Endothelial cell of umbilical vein (primary cell): ENCODE data around the gene SLC2A4. TPM values are rescaled to one million over a fixed set of nuclear protein-coding genes. Genes with fewer than 3 reads are reported as not detected.

Experiments used
- BruUV-seq: library from RNA; stranded (reverse); fragments of 400-500 nt; replicated peaks from 2 replicates; lab custom pipeline; 2021; lab: Mats Ljungman, UMichigan
- CTCF ChIA-PET: fragments of 300-600, 350-600 bp; sonication (Branson Sonifier 250); formaldehyde crosslinking; loops from one replicate; lab custom pipeline; 2021; ENCODE audit warnings: antibody characterized with exemption, inconsistent platforms; lab: Charles Lee
- POLR2A ChIA-PET: fragments of 300-600, 350-600 bp; sonication (Branson Sonifier 250); formaldehyde crosslinking; loops from one replicate; lab custom pipeline; 2021; ENCODE audit warnings: antibody characterized with exemption, inconsistent platforms; lab: Charles Lee
- DNase-seq: peaks from one replicate; pipeline ENCODE4 v3.0.0-alpha.2; 2011; ENCODE audit warnings: low read depth, low spot score
- FAIRE-seq: peaks from 2 replicates; lab custom pipeline; 2011; peaks lifted over from hg19 to GRCh38; lab: Jason Lieb, UNC
- H2AFZ ChIP-seq: 2 replicates; pipeline ENCODE4 v1.6.0; 2012; ENCODE audit warnings: low read depth, low read length, control low read depth, inconsistent platforms
- H3K27ac ChIP-seq: 2 replicates; pipeline ENCODE4 v1.5.1; 2011; ENCODE audit warnings: low read depth, mild to moderate bottlenecking, control low read depth, low read length, moderate library complexity; ENCODE audit not compliant: insufficient read depth
- H3K27me3 ChIP-seq, 2 experiments: 2 replicates each; pipeline versions ENCODE4 v1.6.0 to v1.6.1; 2011; ENCODE audit warnings: low read length in 2 of 2, mixed read lengths in 1 of 2; ENCODE audit not compliant: control insufficient read depth in 2 of 2, insufficient read depth in 2 of 2
- H3K36me3 ChIP-seq, 2 experiments: 2 replicates in 1 of 2; 3 replicates in 1 of 2; pipeline ENCODE4 v1.5.1; 2011; ENCODE audit warnings: low read length in 2 of 2, mild to moderate bottlenecking in 1 of 2, moderate library complexity in 1 of 2; ENCODE audit not compliant: control insufficient read depth in 2 of 2, insufficient read depth in 2 of 2; ENCODE audit errors: extremely low read depth in 1 of 2
- H3K4me1 ChIP-seq: 3 replicates; pipeline ENCODE4 v1.5.1; 2011; ENCODE audit warnings: mild to moderate bottlenecking, low read length; ENCODE audit not compliant: control insufficient read depth, insufficient read depth; ENCODE audit errors: extremely low read depth
- H3K4me2 ChIP-seq: 2 replicates; pipeline ENCODE4 v1.6.1; 2011; ENCODE audit warnings: low read length, control low read depth, mixed read lengths; ENCODE audit not compliant: insufficient read depth
- H3K4me3 ChIP-seq, 3 experiments: fragments of 200-600 bp in 1 of 3; sonication (generic), shearing (Covaris generic) in 1 of 3; replicated peaks in 1 of 3; 2 replicates each; pipeline ENCODE4 v1.5.1; 2011 to 2016; ENCODE audit warnings: control low read depth in 3 of 3, low read length in 3 of 3, mild to moderate bottlenecking in 2 of 3, inconsistent platforms in 1 of 3, low read depth in 1 of 3, moderate library complexity in 1 of 3; ENCODE audit not compliant: insufficient read depth in 1 of 3
- H3K79me2 ChIP-seq: 2 replicates; pipeline ENCODE4 v1.6.0; 2012; ENCODE audit warnings: low read length, inconsistent platforms; ENCODE audit not compliant: control insufficient read depth, insufficient read depth
- H3K9ac ChIP-seq: replicated peaks from 2 replicates; pipeline ENCODE3; 2011; ENCODE audit warnings: low read length, control low read depth; ENCODE audit not compliant: insufficient read depth; ENCODE audit errors: extremely low read depth
- H3K9me1 ChIP-seq: replicated peaks from 3 replicates; pipeline ENCODE4 v1.6.0; 2011; ENCODE audit warnings: mild to moderate bottlenecking, low read length; ENCODE audit not compliant: control insufficient read depth, insufficient read depth; ENCODE audit errors: extremely low read depth
- H3K9me3 ChIP-seq: replicated peaks from 2 replicates; pipeline ENCODE4 v1.5.1; 2012; ENCODE audit warnings: low read length, inconsistent platforms; ENCODE audit not compliant: control insufficient read depth, insufficient read depth
- H4K20me1 ChIP-seq: replicated peaks from 2 replicates; pipeline ENCODE3; 2011; ENCODE audit warnings: mild to moderate bottlenecking, low read length; ENCODE audit not compliant: control insufficient read depth, insufficient read depth; ENCODE audit errors: extremely low read depth
- EZH2 ChIP-seq: IDR thresholded peaks from 2 replicates; pipeline ENCODE4 v1.6.1; 2012; ENCODE audit warnings: borderline replicate concordance, low read depth, mild to moderate bottlenecking, moderate library complexity, low read length, inconsistent platforms; ENCODE audit not compliant: severe bottlenecking
- FOS ChIP-seq: IDR thresholded peaks from 2 replicates; pipeline ENCODE4 v1.6.1; 2011; ENCODE audit warnings: mild to moderate bottlenecking, low read length, moderate library complexity, borderline replicate concordance; ENCODE audit not compliant: insufficient read depth
- GATA2 ChIP-seq: IDR thresholded peaks from 2 replicates; pipeline ENCODE4 v1.7.0; 2011; ENCODE audit warnings: low read depth, mild to moderate bottlenecking, moderate library complexity, mixed read lengths, low read length; ENCODE audit not compliant: insufficient read length, insufficient read depth
- JUN ChIP-seq: IDR thresholded peaks from 2 replicates; pipeline ENCODE4 v1.6.1; 2011; ENCODE audit warnings: borderline replicate concordance, low read depth; ENCODE audit not compliant: insufficient read length, insufficient read depth
- MAX ChIP-seq: IDR thresholded peaks from 2 replicates; pipeline ENCODE4 v1.6.1; 2011; ENCODE audit not compliant: insufficient read depth, insufficient read length
- MYC ChIP-seq: IDR thresholded peaks from one replicate; pipeline ENCODE4 v1.6.1; 2011; ENCODE audit warnings: mild to moderate bottlenecking, low read depth, low read length
- POLR2A ChIP-seq: IDR thresholded peaks from 2 replicates; pipeline ENCODE4 v1.6.1; 2012; ENCODE audit warnings: low read depth, mild to moderate bottlenecking, control low read depth, low read length
- POLR2AphosphoS5 ChIP-seq: IDR thresholded peaks from 2 replicates; pipeline ENCODE4 v1.6.1; 2012; ENCODE audit warnings: low read depth, mild to moderate bottlenecking, control low read depth, low read length, moderate library complexity; ENCODE audit not compliant: insufficient read depth
- dilution Hi-C: fragments of 300-500 bp; cut with MboI; formaldehyde crosslinking; loops from one replicate; pipeline ENCODE4 v1.15.0; 2019; ENCODE audit warnings: low sequenced_read_pairs; ENCODE audit not compliant: extremely low pct_ligation_motif_present
- intact Hi-C: fragments of 100-400 bp; cut with micrococcal nuclease; formaldehyde crosslinking; loops from one replicate; pipeline ENCODE4 v1.10.0; 2022
- polyA plus RNA-seq, 4 experiments: library from polyadenylated mRNA; depleted of rRNA in 3 of 4; stranded (reverse) in 3 of 4; unstranded in 1 of 4; fragments of >200 nt; gene quantifications; 2 replicates each; pipeline versions ENCODE4 v1.2.1 to v1.2.3, GENCODE V29; 2011 to 2012; ENCODE audit warnings: missing spikeins in 1 of 4
- total RNA-seq: library from RNA; stranded (reverse); gene quantifications from 2 replicates; pipeline ENCODE4 v1.2.3, GENCODE V29; 2021
- TF ChIP-seq, protein P1 (sequence below), 2 donors: IDR thresholded peaks; 1 replicate in 1 of 2; 2 replicates in 1 of 2; pipeline ENCODE4 v1.5.1; 2011; ENCODE audit warnings: low read length in 2 of 2, mild to moderate bottlenecking in 2 of 2, moderate library complexity in 2 of 2, control low read depth in 1 of 2, inconsistent platforms in 1 of 2, low read depth in 1 of 2; ENCODE audit not compliant: insufficient read depth in 1 of 2; ENCODE audit errors: extremely low read depth in 1 of 2

The SLC2A4 gene
- total and polyA plus RNA-seq, 2 donors (not counting 3 experiments of a cell fraction or from before 2014, with no cell fraction given), result 0.12 TPM; not detected in 1

DNA sequence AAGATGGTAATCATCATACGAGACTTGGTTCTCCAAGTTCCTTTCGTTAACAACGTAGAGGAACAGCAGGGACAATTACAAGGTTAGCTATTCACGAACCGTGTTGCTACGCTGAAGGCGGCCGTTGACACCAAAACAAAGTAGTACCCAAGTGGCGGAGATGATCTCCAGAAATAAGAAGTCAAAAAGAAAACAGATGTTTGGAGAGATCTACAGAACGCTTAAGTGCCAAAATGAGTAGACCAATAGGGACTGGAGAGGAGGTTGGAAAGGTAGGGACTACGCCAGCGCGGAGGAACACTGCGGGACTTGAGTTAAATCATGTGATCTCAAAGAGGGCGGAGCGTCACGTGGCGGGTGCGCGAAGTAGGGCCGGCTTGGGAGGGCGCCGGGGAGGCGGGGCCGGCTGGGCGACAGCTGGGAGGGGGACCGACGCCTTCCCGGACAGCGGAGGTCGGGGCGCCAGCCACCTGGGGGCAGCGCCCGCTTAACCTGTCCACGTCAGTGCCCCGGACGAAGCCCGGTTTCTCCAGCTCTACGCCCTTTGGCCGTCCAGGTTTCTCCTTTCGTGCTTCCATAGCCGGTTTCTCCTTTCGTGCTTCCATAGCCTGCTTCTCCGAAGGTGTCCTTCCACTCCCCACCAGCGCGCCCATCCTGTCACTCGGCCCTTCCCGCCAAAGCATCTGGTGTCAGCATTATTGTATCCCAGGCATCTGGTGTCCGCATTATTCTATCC is 38.6 kb upstream of the SLC2A4 start:
- H3K9me3 ChIP-seq, result no peaks in the 10 kb centered on the region
- peaks cover 6 to 21% of the 10 kb centered on the region in 2 experiments for H3K36me3 ChIP-seq
- H3K27ac ChIP-seq, result peak overlapping the region; percentile 95
- CTCF ChIA-PET, result interaction anchor here (1.0 to 3.4 kb wide), 4 partner anchors 9 to 197 kb away, joined by 3 to 24 read pairs (median 12); partner anchors contain the start of genes ACADVL, CTDNEP1, DLG4 and ELP5
- DNase-seq (peak; percentile 96), FAIRE-seq (peak; percentile 76)
- H2AFZ ChIP-seq, result peak overlapping the region; percentile 96
- peak overlapping the region; percentile 92 for H3K9ac ChIP-seq
- TF ChIP-seq POLR2AphosphoS5 (peak; percentile 93), POLR2A (peak; percentile 89), MYC (peak; percentile 71), EZH2 (no peak), FOS (no peak), GATA2 (no peak), MAX (peak; percentile 94), JUN (no peak)
- TF ChIP-seq, protein P1, sequence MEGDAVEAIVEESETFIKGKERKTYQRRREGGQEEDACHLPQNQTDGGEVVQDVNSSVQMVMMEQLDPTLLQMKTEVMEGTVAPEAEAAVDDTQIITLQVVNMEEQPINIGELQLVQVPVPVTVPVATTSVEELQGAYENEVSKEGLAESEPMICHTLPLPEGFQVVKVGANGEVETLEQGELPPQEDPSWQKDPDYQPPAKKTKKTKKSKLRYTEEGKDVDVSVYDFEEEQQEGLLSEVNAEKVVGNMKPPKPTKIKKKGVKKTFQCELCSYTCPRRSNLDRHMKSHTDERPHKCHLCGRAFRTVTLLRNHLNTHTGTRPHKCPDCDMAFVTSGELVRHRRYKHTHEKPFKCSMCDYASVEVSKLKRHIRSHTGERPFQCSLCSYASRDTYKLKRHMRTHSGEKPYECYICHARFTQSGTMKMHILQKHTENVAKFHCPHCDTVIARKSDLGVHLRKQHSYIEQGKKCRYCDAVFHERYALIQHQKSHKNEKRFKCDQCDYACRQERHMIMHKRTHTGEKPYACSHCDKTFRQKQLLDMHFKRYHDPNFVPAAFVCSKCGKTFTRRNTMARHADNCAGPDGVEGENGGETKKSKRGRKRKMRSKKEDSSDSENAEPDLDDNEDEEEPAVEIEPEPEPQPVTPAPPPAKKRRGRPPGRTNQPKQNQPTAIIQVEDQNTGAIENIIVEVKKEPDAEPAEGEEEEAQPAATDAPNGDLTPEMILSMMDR (IDR thresholded peaks at IDR 0.05; ENCODE audit: extremely low read depth in 1 of 2, insufficient read depth in 1 of 2, low read depth in 1 of 2, low read length in 2 of 2), result no peak
- H3K27me3 ChIP-seq, result no peaks in the 10 kb centered on the region
- POLR2A ChIA-PET, result no interaction called here
- H4K20me1 ChIP-seq, result no peaks in the 10 kb centered on the region
- H3K79me2 ChIP-seq, result peaks cover 47% of the 10 kb centered on the region
- dilution Hi-C loops (no loop called here), intact Hi-C loops (loop anchor here (1.0 to 2.0 kb wide), 2 partner anchors 38 to 53 kb away; partner anchors contain the start of gene SLC2A4)
- peaks cover 23% of the 10 kb centered on the region for H3K4me1 ChIP-seq
- H3K9me1 ChIP-seq, result no peaks in the 10 kb centered on the region
- peak overlapping the region; percentile 19 to 91 (median 65) for H3K4me3 ChIP-seq
- no TSS peak for BruUV-seq
- H3K4me2 ChIP-seq, result peak overlapping the region; percentile 97
